KMS-11 (cell line): ENCODE results near the gene CROCC2.

Experiments used
- H2AFZ ChIP-seq: fragments of 200-600 bp; sonication (generic); 2 replicates; pipeline ENCODE4 v1.6.1; 2016; ENCODE audit warnings: antibody characterized with exemption, mixed run types, low read depth
- H3K27ac ChIP-seq: fragments of 200-600 bp; sonication (generic); 2 replicates; pipeline ENCODE4 v1.6.1; 2016; ENCODE audit warnings: mild to moderate bottlenecking, mixed run types
- H3K27me3 ChIP-seq: fragments of 200-600 bp; sonication (generic); 2 replicates; pipeline ENCODE4 v1.6.1; 2017; ENCODE audit warnings: mild to moderate bottlenecking, low read depth, mixed run types, moderate library complexity; ENCODE audit not compliant: insufficient read depth
- H3K36me3 ChIP-seq: fragments of 200-600 bp; sonication (generic); 2 replicates; pipeline ENCODE4 v1.6.1; 2017; ENCODE audit warnings: mild to moderate bottlenecking, mixed run types; ENCODE audit not compliant: insufficient read depth
- H3K4me1 ChIP-seq: fragments of 200-600 bp; sonication (generic); 2 replicates; pipeline ENCODE4 v1.6.1; 2016; ENCODE audit warnings: mild to moderate bottlenecking, low read depth, mixed run types; ENCODE audit not compliant: poor library complexity, severe bottlenecking
- H3K4me2 ChIP-seq: fragments of 200-600 bp; sonication (generic); 2 replicates; pipeline ENCODE4 v1.7.0; 2016; ENCODE audit warnings: mild to moderate bottlenecking, mixed run types
- H3K4me3 ChIP-seq: fragments of 200-600 bp; sonication (generic); IDR thresholded peaks from 2 replicates; pipeline ENCODE4 v1.6.1; 2017; ENCODE audit warnings: low read depth, low read length, mixed read lengths; ENCODE audit not compliant: insufficient read depth
- H3K79me2 ChIP-seq: fragments of 200-600 bp; sonication (generic); 2 replicates; pipeline ENCODE4 v1.6.1; 2016; ENCODE audit warnings: low read depth, mixed run types; ENCODE audit not compliant: insufficient read depth
- H3K9ac ChIP-seq: fragments of 200-600 bp; sonication (generic); 2 replicates; pipeline ENCODE4 v1.6.1; 2016; ENCODE audit warnings: mild to moderate bottlenecking, mixed run types
- H4K20me1 ChIP-seq: fragments of 200-600 bp; sonication (generic); 2 replicates; pipeline ENCODE4 v1.6.1; 2016; ENCODE audit warnings: mild to moderate bottlenecking, mixed run types; ENCODE audit not compliant: insufficient read depth
- CTCF ChIP-seq: fragments of 200-600 bp; sonication (generic); conservative IDR thresholded peaks from 2 replicates; pipeline ENCODE4 v1.6.1; 2017; ENCODE audit warnings: low read depth, mild to moderate bottlenecking, antibody characterized with exemption, low read length, moderate library complexity, mixed read lengths

CROCC2 gene

GRCh38 chr2:240964704-240965295 is 58.7 kb downstream of the CROCC2 start:
- Histone ChIP-seq H3K9ac (no peak overlapping the region), H2AFZ (no peak overlapping the region), H4K20me1 (no peaks in the 10 kb centered on the region)

DNA sequence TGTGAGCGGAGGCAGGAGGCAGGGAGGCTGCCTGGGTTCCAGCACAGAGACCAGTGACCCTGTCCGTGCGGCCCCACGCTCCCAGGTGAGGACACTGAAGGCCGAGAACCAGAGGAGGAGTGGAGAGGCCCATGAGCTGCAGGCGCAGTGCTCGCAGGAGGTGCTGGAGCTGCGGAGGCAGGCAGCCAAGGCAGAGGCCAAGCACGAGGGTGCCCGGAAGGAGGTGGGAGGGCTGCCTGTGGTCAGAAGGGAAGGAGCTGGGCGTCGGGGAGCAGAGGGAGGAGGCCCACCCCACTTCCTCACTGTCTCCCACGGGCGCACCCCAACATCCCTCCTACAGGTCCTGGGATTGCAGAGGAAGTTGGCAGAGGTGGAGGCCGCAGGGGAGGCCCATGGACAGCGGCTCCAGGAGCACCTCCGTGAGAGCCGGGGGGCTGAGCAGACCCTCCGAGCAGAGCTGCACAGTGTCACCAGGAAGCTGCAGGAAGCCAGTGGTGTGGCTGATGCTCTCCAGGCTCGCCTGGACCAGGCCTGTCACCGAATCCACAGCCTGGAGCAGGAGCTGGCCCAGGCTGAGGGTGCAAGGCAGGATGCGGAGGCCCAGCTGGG is 59.3 kb downstream of the CROCC2 start:
- Histone ChIP-seq H3K27ac (no peak overlapping the region), H4K20me1 (no peaks in the 10 kb centered on the region), H3K27me3 (peaks cover 15% of the 10 kb centered on the region; the same call in 1 of the 2 replicates), H3K79me2 (no peaks in the 10 kb centered on the region), H3K4me3 (no peak overlapping the region), H3K4me1 (no peaks in the 10 kb centered on the region), H3K36me3 (no peaks in the 10 kb centered on the region), H3K4me2 (no peak overlapping the region), H2AFZ (no peak overlapping the region), H3K9ac (no peak overlapping the region)
- TF ChIP-seq CTCF = no peak

More at GRCh38 chr2:240964704-240965295, 58.7 kb downstream of the CROCC2 start:
- TF ChIP-seq CTCF = no peak
- Histone ChIP-seq H3K27me3 (peaks cover 10% of the 10 kb centered on the region; the same call in 1 of the 2 replicates), H3K4me2 (no peak overlapping the region), H3K4me3 (no peak overlapping the region), H3K36me3 (no peaks in the 10 kb centered on the region), H3K27ac (no peak overlapping the region), H3K79me2 (no peaks in the 10 kb centered on the region), H3K4me1 (no peaks in the 10 kb centered on the region)

- no peak overlapping the region for H3K4me3 ChIP-seq
- no peak overlapping the region for H3K27ac ChIP-seq
- no peak overlapping the region for H3K9ac ChIP-seq
- no peak overlapping the region for H3K4me2 ChIP-seq
- H3K27me3 ChIP-seq = peaks cover 20% of the 10 kb centered on the region; the same call in 1 of the 2 replicates
- no peak overlapping the region for H2AFZ ChIP-seq
- TF ChIP-seq CTCF = no peak
- H3K36me3 ChIP-seq = no peaks in the 10 kb centered on the region
- no peaks in the 10 kb centered on the region for H4K20me1 ChIP-seq
- no peaks in the 10 kb centered on the region for H3K79me2 ChIP-seq
- H3K4me1 ChIP-seq = no peaks in the 10 kb centered on the region
Measured at GRCh38 chr2:240965905-240966456, 59.8 kb downstream of the CROCC2 start.

DNA sequence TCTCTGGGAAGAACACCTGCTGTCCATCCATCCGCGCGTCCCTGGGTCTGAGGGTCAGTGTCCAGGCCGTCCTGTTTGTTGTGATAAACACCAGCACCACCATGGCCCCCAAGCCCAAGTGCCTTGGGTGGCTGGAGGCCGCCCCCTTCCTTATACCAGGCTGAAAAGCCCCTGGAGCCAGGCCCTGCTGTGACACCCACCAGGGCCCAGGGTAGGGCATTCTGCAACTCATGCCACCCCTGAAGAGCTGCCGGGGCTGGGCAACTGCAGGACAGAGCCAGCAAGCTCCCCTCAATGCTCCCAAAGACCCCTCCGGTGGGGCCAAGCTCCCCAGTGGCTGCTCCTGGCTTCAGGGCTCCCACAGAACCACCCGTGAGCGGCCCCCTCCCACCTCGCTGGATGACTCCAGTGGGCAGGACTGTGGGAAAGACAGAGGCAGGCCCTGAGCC is 60.3 kb downstream of the CROCC2 start:
- Histone ChIP-seq H3K4me1 (no peaks in the 10 kb centered on the region), H3K4me3 (no peak overlapping the region), H3K27me3 (peaks cover 25% of the 10 kb centered on the region), H3K36me3 (no peaks in the 10 kb centered on the region), H3K9ac (no peak overlapping the region), H3K79me2 (no peaks in the 10 kb centered on the region), H3K4me2 (no peak overlapping the region), H4K20me1 (no peaks in the 10 kb centered on the region), H3K27ac (no peak overlapping the region), H2AFZ (no peak overlapping the region)
- TF ChIP-seq CTCF = no peak
